Upper lobe of left lung (tissue), 6 donors: ENCODE data around the gene WDR59. TPM values are rescaled to one million over a fixed set of nuclear protein-coding genes. Genes with fewer than 3 reads are reported as not detected.

Experiments used
- ATAC-seq, 2 donors: fragments of 200-7000 bp; cut with Tn5 transposase; one replicate each; pipeline ENCODE4 v1.9.1; 2022; ENCODE audit warnings: mild to moderate bottlenecking in 2 of 2, moderate library complexity in 2 of 2; ENCODE audit not compliant: low FRiP score in 2 of 2
- DNase-seq, 2 donors: peaks; one replicate each; pipeline ENCODE4 v3.0.0-alpha.2; 2019 to 2020
- H3K27ac ChIP-seq, 4 donors: fragments of 200-600 bp; sonication (generic); one replicate each; pipeline ENCODE4 v1.5.1; 2016 to 2019
- H3K27me3 ChIP-seq, 4 donors: fragments of 200-600 bp; sonication (generic); one replicate each; pipeline ENCODE4 v1.5.1; 2017 to 2019
- H3K36me3 ChIP-seq, 4 donors: fragments of 200-600 bp; sonication (generic); one replicate each; pipeline ENCODE4 v1.5.1; 2016 to 2019
- H3K4me1 ChIP-seq, 4 donors: fragments of 200-600 bp; sonication (generic); one replicate each; pipeline ENCODE4 v1.5.1; 2018 to 2019
- H3K4me3 ChIP-seq, 4 donors: fragments of 200-600 bp; sonication (generic); one replicate each; pipeline ENCODE4 v1.5.1; 2017 to 2019; ENCODE audit warnings: mild to moderate bottlenecking in 2 of 4, moderate library complexity in 1 of 4
- H3K9me3 ChIP-seq, 4 donors: fragments of 200-600 bp; sonication (generic); one replicate each; pipeline ENCODE4 v1.5.1; 2018 to 2019
- EP300 ChIP-seq, 4 donors: sonication (generic); formaldehyde crosslinking; IDR thresholded peaks; one replicate each; pipeline ENCODE4 v1.5.1; 2017; ENCODE audit warnings: antibody characterized with exemption in 4 of 4, control low read depth in 2 of 4
- POLR2A ChIP-seq, 4 donors: fragments of 450-650 bp; IDR thresholded peaks; one replicate each; pipeline ENCODE4 v1.5.1; 2016 to 2017; ENCODE audit warnings: antibody characterized with exemption in 4 of 4, mild to moderate bottlenecking in 2 of 4
- POLR2AphosphoS5 ChIP-seq, 2 donors: sonication (generic); formaldehyde crosslinking; IDR thresholded peaks; one replicate each; pipeline ENCODE4 v1.5.1; 2017; ENCODE audit warnings: antibody characterized with exemption in 2 of 2
- WGBS, 2 donors: methylation state at CpG; one replicate each; pipeline ENCODE4 v1.1.5; 2017 to 2018; 5-methylcytosine and 5-hydroxymethylcytosine counted together
- total RNA-seq, 6 donors: library from RNA; depleted of rRNA in 4 of 6; stranded (reverse); fragments of >200 nt in 4 of 6; gene quantifications; one replicate each; pipeline versions ENCODE4 v1.1.0 to v1.2.1, GENCODE V29; 2016 to 2021
- TF ChIP-seq, protein P1 (sequence below), 6 experiments: fragments of 450-650 bp in 4 of 6; fragments of 200-600 bp in 2 of 6; sonication (generic) in 2 of 6; IDR thresholded peaks; one replicate each; pipeline ENCODE4 v1.5.1; 2016 to 2019; ENCODE audit warnings: antibody characterized with exemption in 6 of 6
- donor health status: DM: no; HTN: no; CAD: no; lungs with moderate emphysema.
- donor health status: DM: no; HTN: yes; CAD: no; lungs with severe emphysema.

Gene WDR59
- total RNA-seq, 6 donors from 2014 or later = 16.0 to 138 (median 37.5) TPM

DNA sequence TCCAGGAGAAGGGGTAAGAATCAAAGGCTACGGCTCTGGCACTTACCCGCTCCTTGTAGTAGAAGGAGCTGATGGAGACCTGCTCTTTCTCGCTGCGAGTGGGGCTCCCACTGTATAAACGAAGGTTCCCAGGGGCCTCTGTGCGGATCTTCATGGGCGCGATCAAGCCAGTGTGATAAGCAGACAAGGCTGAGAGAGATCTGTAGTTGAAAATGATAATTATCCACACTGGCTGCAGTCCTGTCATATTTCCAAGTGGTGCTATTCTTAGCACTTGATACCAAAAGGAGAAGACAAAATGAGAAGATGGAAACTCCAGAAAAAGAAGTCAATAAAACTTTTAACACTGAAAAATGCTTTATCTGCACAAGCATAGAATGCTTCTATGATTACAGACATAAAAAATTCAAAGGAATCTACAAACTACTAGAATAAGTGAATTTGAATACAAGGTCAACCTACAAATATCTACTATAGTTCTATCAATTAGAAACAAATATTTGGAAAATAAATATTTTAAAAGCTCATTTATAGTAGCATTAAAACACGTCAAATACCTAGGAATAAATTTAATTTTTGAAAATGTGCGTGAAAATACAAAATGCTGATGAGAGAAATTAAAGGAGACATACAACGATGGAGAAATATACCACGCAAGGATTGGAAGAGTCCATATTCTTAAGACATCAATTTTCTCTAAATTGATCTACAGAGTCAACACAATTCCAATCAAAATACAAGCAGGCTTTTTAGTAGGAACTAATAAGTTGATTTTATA is 80.8 kb downstream of the WDR59 start:
- H3K4me3 ChIP-seq = no peak overlapping the region
- H3K27me3 ChIP-seq = no peaks in the 10 kb centered on the region
- peaks cover 2 to 71% (median 34%) of the 10 kb centered on the region in 4 donors for H3K36me3 ChIP-seq
- DNase-seq (no peak), ATAC-seq (no peak)
- TF ChIP-seq POLR2AphosphoS5 (IDR thresholded peaks at IDR 0.05) = no peak
- TF ChIP-seq, protein P1, sequence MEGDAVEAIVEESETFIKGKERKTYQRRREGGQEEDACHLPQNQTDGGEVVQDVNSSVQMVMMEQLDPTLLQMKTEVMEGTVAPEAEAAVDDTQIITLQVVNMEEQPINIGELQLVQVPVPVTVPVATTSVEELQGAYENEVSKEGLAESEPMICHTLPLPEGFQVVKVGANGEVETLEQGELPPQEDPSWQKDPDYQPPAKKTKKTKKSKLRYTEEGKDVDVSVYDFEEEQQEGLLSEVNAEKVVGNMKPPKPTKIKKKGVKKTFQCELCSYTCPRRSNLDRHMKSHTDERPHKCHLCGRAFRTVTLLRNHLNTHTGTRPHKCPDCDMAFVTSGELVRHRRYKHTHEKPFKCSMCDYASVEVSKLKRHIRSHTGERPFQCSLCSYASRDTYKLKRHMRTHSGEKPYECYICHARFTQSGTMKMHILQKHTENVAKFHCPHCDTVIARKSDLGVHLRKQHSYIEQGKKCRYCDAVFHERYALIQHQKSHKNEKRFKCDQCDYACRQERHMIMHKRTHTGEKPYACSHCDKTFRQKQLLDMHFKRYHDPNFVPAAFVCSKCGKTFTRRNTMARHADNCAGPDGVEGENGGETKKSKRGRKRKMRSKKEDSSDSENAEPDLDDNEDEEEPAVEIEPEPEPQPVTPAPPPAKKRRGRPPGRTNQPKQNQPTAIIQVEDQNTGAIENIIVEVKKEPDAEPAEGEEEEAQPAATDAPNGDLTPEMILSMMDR (IDR thresholded peaks at IDR 0.05) = no peak
- no peaks in the 10 kb centered on the region for H3K4me1 ChIP-seq
- no peak overlapping the region for H3K27ac ChIP-seq
- no peaks in the 10 kb centered on the region for H3K9me3 ChIP-seq
- 95 to 97% methylated on average over 12 of the region's 12 CpGs for WGBS, 2 donors

DNA sequence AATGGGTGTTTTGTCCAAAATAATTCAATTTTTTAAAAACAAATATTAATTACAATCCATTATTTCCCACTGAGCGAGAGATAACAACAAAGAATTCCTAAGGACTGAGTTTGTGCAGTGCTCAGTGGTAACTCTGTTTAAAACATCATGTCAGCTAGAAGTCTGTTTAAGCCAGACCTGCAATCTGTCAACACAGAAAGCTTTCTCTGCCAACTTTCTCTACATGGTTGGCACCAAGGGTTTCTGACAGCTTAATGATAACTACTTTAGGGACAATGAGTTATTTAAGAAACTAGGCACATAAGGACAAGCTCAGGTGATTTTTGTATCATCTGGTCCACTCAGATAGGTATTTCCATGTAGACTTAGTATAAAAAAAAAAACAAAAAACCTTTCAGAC is 81.8 kb downstream of the WDR59 start:
- TF ChIP-seq, protein P1 (IDR thresholded peaks at IDR 0.05) = no peak
- TF ChIP-seq EP300 (IDR thresholded peaks at IDR 0.05) (no peak), POLR2AphosphoS5 (IDR thresholded peaks at IDR 0.05) (no peak), POLR2A (IDR thresholded peaks at IDR 0.05) (no peak)
- 95 to 96% methylated on average over 1 of the region's 1 CpG for WGBS, 2 donors

DNA sequence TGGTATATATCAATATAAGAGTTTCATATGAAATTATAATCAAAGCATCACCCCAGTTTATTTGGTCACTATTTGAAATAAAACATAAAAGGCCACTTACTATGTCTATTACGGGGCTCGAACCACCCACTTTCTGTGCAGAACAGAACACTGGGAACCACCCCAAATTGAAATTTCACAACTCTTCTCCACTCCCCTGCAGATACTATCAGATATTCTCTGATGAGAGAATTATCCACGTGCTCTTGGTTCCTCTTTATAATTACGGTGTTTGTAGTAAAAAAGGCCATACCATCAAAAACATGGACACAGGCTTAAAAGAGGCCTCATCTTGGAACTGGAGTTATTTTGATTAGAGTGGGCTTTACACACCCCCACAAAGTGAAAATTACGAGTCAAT is 82.8 kb downstream of the WDR59 start:
- Histone ChIP-seq H3K27me3 (no peaks in the 10 kb centered on the region), H3K4me3 (no peak overlapping the region), H3K9me3 (no peaks in the 10 kb centered on the region), H3K4me1 (no peaks in the 10 kb centered on the region), H3K27ac (no peak overlapping the region), H3K36me3 (peaks cover 4 to 68% (median 25%) of the 10 kb centered on the region in 4 donors)
- TF ChIP-seq POLR2A (IDR thresholded peaks at IDR 0.05) (no peak), EP300 (IDR thresholded peaks at IDR 0.05) (no peak), POLR2AphosphoS5 (IDR thresholded peaks at IDR 0.05) (no peak)
- TF ChIP-seq, protein P1 (IDR thresholded peaks at IDR 0.05) = no peak
- 89 to 92% methylated on average over 5 of the region's 5 CpGs for WGBS, 2 donors
- DNase-seq = no peak
- no peak for ATAC-seq

More for the DNA sequence above, 81.8 kb downstream of the WDR59 start:
- H3K27ac ChIP-seq = no peak overlapping the region
- no peaks in the 10 kb centered on the region for H3K4me1 ChIP-seq
- H3K4me3 ChIP-seq = no peak overlapping the region
- no peaks in the 10 kb centered on the region for H3K27me3 ChIP-seq
- ATAC-seq = no peak
- no peak for DNase-seq
- H3K36me3 ChIP-seq = peaks cover 4 to 73% (median 32%) of the 10 kb centered on the region in 4 donors
- no peaks in the 10 kb centered on the region for H3K9me3 ChIP-seq

DNA sequence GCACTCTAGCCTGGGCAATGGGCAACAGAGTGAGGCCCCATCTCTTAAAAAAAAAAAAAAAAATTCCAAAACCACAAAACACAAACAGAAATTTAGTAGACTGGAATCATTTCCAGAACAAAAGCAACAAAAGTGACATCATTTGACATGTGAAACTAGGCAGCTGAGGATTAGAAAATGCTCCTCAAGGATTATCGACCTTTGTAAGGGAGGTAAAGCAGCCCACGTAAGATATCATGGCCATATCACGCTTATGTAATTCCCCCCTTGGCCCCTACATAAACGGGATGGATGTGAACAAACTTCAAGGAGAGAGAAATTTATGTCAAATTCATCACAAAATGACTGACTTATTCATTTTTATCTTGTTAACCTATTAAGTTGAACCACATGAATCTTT is 83.3 kb downstream of the WDR59 start:
- DNase-seq (no peak), ATAC-seq (no peak)
- Histone ChIP-seq H3K4me1 (no peaks in the 10 kb centered on the region), H3K36me3 (peaks cover 4 to 62% (median 21%) of the 10 kb centered on the region in 4 donors), H3K27ac (no peak overlapping the region), H3K4me3 (no peak overlapping the region), H3K9me3 (no peaks in the 10 kb centered on the region), H3K27me3 (no peaks in the 10 kb centered on the region)
- no peak for TF ChIP-seq EP300 (IDR thresholded peaks at IDR 0.05)
- TF ChIP-seq, protein P1 (IDR thresholded peaks at IDR 0.05) = no peak
- 95% methylated on average over 4 of the region's 4 CpGs for WGBS, 2 donors

- H3K4me1 ChIP-seq = no peaks in the 10 kb centered on the region
- TF ChIP-seq, protein P1 (IDR thresholded peaks at IDR 0.05) = no peak
- TF ChIP-seq POLR2AphosphoS5 (IDR thresholded peaks at IDR 0.05) (no peak), POLR2A (IDR thresholded peaks at IDR 0.05) (no peak), EP300 (IDR thresholded peaks at IDR 0.05) (no peak)
- peaks cover 4 to 62% (median 19%) of the 10 kb centered on the region in 4 donors for H3K36me3 ChIP-seq
- H3K27me3 ChIP-seq = no peaks in the 10 kb centered on the region
- H3K9me3 ChIP-seq = no peaks in the 10 kb centered on the region
- H3K4me3 ChIP-seq = no peak overlapping the region
- ATAC-seq = no peak
- H3K27ac ChIP-seq = no peak overlapping the region
- DNase-seq = no peak
- 95 to 98% methylated on average over 4 of the region's 4 CpGs for WGBS, 2 donors
These were observed 85.1 kb downstream of the WDR59 start for GRCh38 chr16:74899816-74900215.
